ENCODE measurements around the gene PLPPR2. TPM values are rescaled to one million over a fixed set of nuclear protein-coding genes. Genes with fewer than 3 reads are reported as not detected.

PLPPR2 gene
- total and polyA plus RNA-seq, 9 donors = 11.6 to 42.5 (median 31.3) TPM

DNA sequence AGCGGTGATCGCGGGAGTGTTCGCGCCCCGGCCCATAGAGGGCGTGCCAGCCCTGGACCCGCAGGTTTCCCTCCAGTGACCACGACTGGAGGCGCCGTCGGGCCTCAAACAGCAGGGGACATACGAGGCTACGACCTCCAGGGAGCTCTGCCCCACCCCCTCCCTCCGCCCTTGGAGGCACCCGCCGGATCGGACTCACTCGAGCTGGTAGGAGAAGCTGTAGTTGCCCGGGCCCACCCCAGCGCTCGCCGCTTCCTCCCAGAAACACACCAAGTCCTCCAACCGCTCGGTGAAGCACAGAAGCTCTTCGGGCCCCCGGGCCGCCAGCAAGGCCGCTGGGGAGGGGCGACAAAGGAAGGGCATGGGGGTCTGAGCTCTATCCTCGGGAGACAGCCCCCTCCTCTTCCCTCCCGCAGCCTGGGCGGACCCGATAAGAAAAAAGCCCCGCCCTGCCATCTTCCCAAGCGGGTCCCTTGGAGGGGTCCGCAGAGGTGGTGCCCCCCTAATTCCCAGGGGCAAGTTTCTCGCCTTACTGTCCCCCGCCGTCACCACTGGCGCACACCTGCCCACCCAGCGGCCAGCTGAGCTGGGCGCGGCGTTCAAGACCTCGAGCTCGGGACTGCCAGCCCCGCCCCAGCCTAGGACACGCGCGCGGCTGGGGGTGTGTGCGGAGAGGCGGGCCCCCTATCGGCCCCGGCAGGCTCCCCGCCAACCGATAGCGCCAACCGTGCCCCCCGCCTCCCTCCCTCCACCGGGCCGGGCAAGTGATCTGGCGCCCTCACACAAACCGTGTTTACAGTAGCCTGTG lies 27.9 kb downstream of the PLPPR2 start:
- Histone ChIP-seq H3K36me3 (no peaks in the 10 kb centered on the region), H3K4me1 (ENCODE audit: insufficient read depth) (peaks cover 9% of the 10 kb centered on the region), H3K27ac (no peak overlapping the region), H3K4me3 (no peak overlapping the region), H3K9me3 (no peaks in the 10 kb centered on the region), H3K27me3 (no peaks in the 10 kb centered on the region)
- peak in 2 of 5 donors; percentile 50 to 52 for DNase-seq
- intact Hi-C loops (cut with DNase I) = loop anchor here in 3 of 4 donors (5.0 to 10.0 kb wide), 3 partner anchors 49 to 102 kb away; partner anchors contain the start of gene ELAVL3 (in 1 of the 3)
- WGBS, 3 donors = 1 to 2% (median 1%) methylated on average over 57 to 65 of the region's 65 CpGs
- TF ChIP-seq, protein P1, sequence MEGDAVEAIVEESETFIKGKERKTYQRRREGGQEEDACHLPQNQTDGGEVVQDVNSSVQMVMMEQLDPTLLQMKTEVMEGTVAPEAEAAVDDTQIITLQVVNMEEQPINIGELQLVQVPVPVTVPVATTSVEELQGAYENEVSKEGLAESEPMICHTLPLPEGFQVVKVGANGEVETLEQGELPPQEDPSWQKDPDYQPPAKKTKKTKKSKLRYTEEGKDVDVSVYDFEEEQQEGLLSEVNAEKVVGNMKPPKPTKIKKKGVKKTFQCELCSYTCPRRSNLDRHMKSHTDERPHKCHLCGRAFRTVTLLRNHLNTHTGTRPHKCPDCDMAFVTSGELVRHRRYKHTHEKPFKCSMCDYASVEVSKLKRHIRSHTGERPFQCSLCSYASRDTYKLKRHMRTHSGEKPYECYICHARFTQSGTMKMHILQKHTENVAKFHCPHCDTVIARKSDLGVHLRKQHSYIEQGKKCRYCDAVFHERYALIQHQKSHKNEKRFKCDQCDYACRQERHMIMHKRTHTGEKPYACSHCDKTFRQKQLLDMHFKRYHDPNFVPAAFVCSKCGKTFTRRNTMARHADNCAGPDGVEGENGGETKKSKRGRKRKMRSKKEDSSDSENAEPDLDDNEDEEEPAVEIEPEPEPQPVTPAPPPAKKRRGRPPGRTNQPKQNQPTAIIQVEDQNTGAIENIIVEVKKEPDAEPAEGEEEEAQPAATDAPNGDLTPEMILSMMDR (IDR thresholded peaks at IDR 0.05) = no peak
- no peak for TF ChIP-seq EP300 (IDR thresholded peaks at IDR 0.05)
- TF ChIP-seq POLR2A (IDR thresholded peaks at IDR 0.05) = no peak

DNA sequence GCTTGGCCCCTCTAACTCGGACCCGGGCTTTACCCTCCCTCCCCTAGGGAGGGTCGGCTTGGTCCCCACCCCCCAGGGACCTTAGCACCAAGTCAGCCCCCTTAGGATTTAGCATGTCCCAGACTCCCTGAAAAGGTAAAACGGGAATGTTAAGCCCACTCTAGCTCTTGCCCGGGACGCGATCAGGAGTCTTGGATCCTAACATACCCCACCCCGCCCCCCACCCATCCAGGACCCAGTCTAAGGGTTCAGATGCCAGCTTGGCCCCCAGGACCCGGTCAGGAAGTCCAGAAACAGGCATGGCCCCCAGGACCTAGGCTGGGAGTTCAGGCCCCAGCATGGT lies 28.4 kb downstream of the PLPPR2 start:
- Histone ChIP-seq H3K9me3 (no peaks in the 10 kb centered on the region), H3K27ac (no peak overlapping the region), H3K4me3 (no peak overlapping the region), H3K36me3 (no peaks in the 10 kb centered on the region), H3K4me1 (ENCODE audit: insufficient read depth) (peaks cover 9% of the 10 kb centered on the region), H3K27me3 (no peaks in the 10 kb centered on the region)
- intact Hi-C loops (cut with DNase I) = loop anchor here in 3 of 4 donors (5.0 to 10.0 kb wide), 3 partner anchors 49 to 101 kb away; partner anchors contain the start of gene ELAVL3 (in 1 of the 3)
- 1 to 2% (median 2%) methylated on average over 9 of the region's 9 CpGs for WGBS, 3 donors
- DNase-seq = no peak
- TF ChIP-seq, protein P1 (IDR thresholded peaks at IDR 0.05) = no peak
- TF ChIP-seq EP300 (IDR thresholded peaks at IDR 0.05) (no peak), POLR2A (IDR thresholded peaks at IDR 0.05) (no peak)

DNA sequence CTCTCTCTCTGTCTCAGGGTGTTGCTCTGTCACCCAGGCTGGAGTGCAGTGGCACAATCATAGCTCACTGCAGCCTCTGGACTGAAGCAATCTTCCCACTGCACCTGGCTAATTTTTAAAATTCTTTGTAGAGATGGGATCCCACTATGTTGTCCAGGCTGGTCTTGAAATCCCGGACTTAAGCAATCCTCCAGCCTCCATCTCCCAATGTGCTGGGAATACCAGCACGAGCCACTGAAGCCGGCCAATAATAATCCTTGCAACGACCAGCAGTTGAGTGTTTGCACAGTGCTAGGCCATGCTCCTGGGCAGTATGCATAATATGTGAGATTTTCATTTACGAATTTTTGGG lies 29.5 kb downstream of the PLPPR2 start:
- intact Hi-C loops (cut with DNase I) = loop anchor here in 3 of 4 donors (5.0 to 10.0 kb wide), 3 partner anchors 48 to 100 kb away; partner anchors contain the start of gene ELAVL3 (in 1 of the 3)
- Histone ChIP-seq H3K27me3 (no peaks in the 10 kb centered on the region), H3K9me3 (no peaks in the 10 kb centered on the region), H3K36me3 (no peaks in the 10 kb centered on the region), H3K4me3 (no peak overlapping the region), H3K27ac (no peak overlapping the region), H3K4me1 (ENCODE audit: insufficient read depth) (peaks cover 9% of the 10 kb centered on the region)
- no peak for DNase-seq
- WGBS, 3 donors = 79 to 85% (median 83%) methylated on average over 5 of the region's 5 CpGs
- TF ChIP-seq, protein P1 (IDR thresholded peaks at IDR 0.05) = no peak
- TF ChIP-seq POLR2A (IDR thresholded peaks at IDR 0.05) (no peak), EP300 (IDR thresholded peaks at IDR 0.05) (no peak)

DNA sequence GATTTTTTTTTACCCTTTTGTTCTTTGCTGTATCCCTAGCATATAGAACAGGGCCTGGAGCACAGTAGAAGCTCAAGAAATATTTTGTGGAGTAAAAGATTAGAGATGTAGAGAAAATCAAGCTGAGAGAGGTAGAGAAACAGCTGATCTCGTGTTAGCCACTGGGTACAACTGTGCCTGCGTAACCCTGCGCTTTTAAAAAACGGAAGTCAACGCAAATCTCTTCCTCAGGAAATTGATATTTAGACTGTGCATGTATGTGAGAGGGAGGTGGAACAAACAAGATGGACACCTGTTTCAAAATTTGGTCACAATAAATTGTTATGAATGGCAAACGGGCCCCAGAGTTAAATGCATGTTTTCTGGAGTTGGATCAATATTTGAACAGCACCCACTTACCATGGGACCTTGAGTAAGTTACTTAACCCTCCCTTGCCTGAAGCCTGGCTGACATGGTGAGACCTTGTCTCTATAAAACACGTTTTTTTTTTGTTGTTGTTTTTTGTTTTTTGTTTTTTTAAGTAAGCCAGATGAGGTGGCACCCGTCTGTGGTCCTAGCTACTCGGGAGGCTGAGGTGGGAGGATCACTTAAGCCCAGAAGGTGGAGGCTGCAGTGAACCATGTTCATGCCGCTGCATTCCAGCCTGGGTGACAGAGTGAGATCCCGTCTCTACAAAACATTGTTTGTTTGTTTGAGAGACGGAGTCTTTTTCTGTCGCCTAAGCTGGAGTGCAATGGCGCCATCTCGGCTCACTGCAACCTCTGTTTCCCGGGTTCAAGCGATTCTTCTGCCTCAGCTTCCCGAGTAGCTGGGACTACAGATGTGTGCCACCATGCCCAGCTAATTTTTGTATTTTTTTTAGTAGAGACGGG lies 32.2 kb downstream of the PLPPR2 start:
- no peak for DNase-seq
- H3K9me3 ChIP-seq = peaks cover 0 to 3% of the 10 kb centered on the region in 2 donors
- no peak overlapping the region for H3K27ac ChIP-seq
- no peak overlapping the region for H3K4me3 ChIP-seq
- 70 to 80% (median 73%) methylated on average over 19 of the region's 19 CpGs for WGBS, 3 donors
- H3K36me3 ChIP-seq = no peaks in the 10 kb centered on the region
- H3K4me1 ChIP-seq (ENCODE audit: insufficient read depth) = peaks cover 2% of the 10 kb centered on the region
- H3K27me3 ChIP-seq = no peaks in the 10 kb centered on the region
- no peak for TF ChIP-seq EP300 (IDR thresholded peaks at IDR 0.05)
- TF ChIP-seq, protein P1 (IDR thresholded peaks at IDR 0.05) = no peak
- intact Hi-C loops (cut with DNase I) = loop anchor here in 1 of 4 donors (10.0 kb wide), 1 partner anchor 97 kb away; the partner anchor contains the start of gene ELAVL3

Measured in ovary (tissue), 9 donors.